ENCODE measurements around the gene SEC31B. TPM values are rescaled to one million over a fixed set of nuclear protein-coding genes. Genes with fewer than 3 reads are reported as not detected.

The SEC31B gene
- total RNA-seq, 2 donors from 2014 or later = 9.0 to 13.6 TPM

DNA sequence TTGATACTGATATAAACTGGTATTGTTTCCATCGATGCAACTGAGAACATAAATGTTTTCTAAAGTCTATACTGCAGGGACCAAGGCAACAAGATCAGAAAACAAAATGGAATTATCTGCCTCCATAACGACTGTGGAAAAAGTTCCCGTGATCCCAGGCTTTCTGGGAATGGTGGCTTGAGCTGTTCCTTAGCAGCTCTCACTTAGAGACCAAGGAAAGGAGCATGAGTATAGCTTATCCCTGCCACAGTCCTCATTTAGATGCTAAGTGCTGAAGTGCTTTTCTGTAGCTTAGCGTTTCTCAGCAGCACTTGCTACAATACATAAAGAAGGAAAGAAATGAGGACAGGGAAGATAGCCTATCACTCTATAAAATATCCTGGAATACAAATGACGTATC lies 51.3 kb downstream of the SEC31B start:
- Histone ChIP-seq H3K9me3 (ENCODE audit: control insufficient read depth, low read length) (no peaks in the 10 kb centered on the region), H3K27ac (ENCODE audit: low read depth, low read length) (no peak overlapping the region), H3K9ac (ENCODE audit: extremely low read depth, low read length, poor library complexity, severe bottlenecking) (no peak overlapping the region), H3K4me1 (ENCODE audit: control insufficient read depth, insufficient read depth, low read length) (no peaks in the 10 kb centered on the region), H3K27me3 (ENCODE audit: control insufficient read depth, insufficient read depth, low read length, poor library complexity, severe bottlenecking) (peaks cover 91% of the 10 kb centered on the region), H3K4me3 (ENCODE audit: low read length) (no peak overlapping the region), H3K36me3 (ENCODE audit: control insufficient read depth, insufficient read depth, low read length) (no peaks in the 10 kb centered on the region)
- no peaks in the 10 kb centered on the region for H3K36me3 Mint-ChIP-seq (ENCODE audit: low read depth)
- 55 to 62% methylated on average over 5 of the region's 5 CpGs for WGBS, 2 experiments (ENCODE audit: insufficient coverage in 1 of 2, insufficient read length in 1 of 2)
- H3K4me3 Mint-ChIP-seq = no peak overlapping the region
- H3K9me3 Mint-ChIP-seq = no peaks in the 10 kb centered on the region
- TF ChIP-seq, protein P1, sequence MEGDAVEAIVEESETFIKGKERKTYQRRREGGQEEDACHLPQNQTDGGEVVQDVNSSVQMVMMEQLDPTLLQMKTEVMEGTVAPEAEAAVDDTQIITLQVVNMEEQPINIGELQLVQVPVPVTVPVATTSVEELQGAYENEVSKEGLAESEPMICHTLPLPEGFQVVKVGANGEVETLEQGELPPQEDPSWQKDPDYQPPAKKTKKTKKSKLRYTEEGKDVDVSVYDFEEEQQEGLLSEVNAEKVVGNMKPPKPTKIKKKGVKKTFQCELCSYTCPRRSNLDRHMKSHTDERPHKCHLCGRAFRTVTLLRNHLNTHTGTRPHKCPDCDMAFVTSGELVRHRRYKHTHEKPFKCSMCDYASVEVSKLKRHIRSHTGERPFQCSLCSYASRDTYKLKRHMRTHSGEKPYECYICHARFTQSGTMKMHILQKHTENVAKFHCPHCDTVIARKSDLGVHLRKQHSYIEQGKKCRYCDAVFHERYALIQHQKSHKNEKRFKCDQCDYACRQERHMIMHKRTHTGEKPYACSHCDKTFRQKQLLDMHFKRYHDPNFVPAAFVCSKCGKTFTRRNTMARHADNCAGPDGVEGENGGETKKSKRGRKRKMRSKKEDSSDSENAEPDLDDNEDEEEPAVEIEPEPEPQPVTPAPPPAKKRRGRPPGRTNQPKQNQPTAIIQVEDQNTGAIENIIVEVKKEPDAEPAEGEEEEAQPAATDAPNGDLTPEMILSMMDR (conservative IDR thresholded peaks at IDR 0.05) = no peak
- no peak for DNase-seq
- peaks cover 87% of the 10 kb centered on the region for H3K27me3 Mint-ChIP-seq (ENCODE audit: insufficient read depth)
- H3K27ac Mint-ChIP-seq = no peak overlapping the region
- H3K4me1 Mint-ChIP-seq = no peaks in the 10 kb centered on the region

DNA sequence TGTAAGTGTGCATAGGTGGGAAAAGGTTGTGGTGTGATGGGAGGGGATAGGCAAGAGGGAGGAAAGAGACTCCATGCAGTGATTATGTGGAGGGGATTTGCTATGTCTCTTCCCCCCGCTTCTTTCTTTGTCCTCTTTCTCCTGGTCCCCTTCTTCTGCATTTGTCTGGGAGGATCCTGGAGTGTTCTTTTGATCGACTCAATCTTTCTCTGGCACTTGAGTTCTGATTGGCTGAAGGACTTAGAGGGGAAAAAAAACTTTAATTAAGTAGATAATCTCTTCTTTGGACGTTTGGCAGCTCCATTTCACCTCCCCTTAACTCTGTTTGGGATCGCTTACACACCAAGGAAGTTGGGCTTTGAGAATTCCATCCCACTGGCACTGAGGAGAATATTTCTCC lies 57.0 kb downstream of the SEC31B start, which contains the start of gene WNT8B:
WNT8B (plus strand) TSS at position 301 of the 400 bp plus-strand sequence. CDS start 160 bp downstream, outside the sequence.
- no peaks in the 10 kb centered on the region for H3K4me1 ChIP-seq (ENCODE audit: control insufficient read depth, insufficient read depth, low read length)
- H3K36me3 ChIP-seq (ENCODE audit: control insufficient read depth, insufficient read depth, low read length) = no peaks in the 10 kb centered on the region
- no peak within 1 kb of the TSS for H3K27ac ChIP-seq (ENCODE audit: low read depth, low read length)
- Mint-ChIP-seq H3K9me3 (peaks cover 3% of the 10 kb centered on the region), H3K4me3 (no peak within 1 kb of the TSS), H3K27me3 (ENCODE audit: insufficient read depth) (peaks cover 74% of the 10 kb centered on the region), H3K4me1 (no peaks in the 10 kb centered on the region), H3K27ac (no peak within 1 kb of the TSS), H3K36me3 (ENCODE audit: low read depth) (no peaks in the 10 kb centered on the region)
- TF ChIP-seq, protein P1 (conservative IDR thresholded peaks at IDR 0.05) = no peak
- no peaks in the 10 kb centered on the region for H3K9me3 ChIP-seq (ENCODE audit: control insufficient read depth, low read length)
- no peak for DNase-seq
- H3K27me3 ChIP-seq (ENCODE audit: control insufficient read depth, insufficient read depth, low read length, poor library complexity, severe bottlenecking) = peaks cover 71% of the 10 kb centered on the region
- no peak within 1 kb of the TSS for H3K9ac ChIP-seq (ENCODE audit: extremely low read depth, low read length, poor library complexity, severe bottlenecking)
- 45 to 50% methylated on average over 2 to 3 of the region's 4 CpGs for WGBS, 2 experiments (ENCODE audit: insufficient coverage in 1 of 2, insufficient read length in 1 of 2)
- no peak within 1 kb of the TSS for H3K4me3 ChIP-seq (ENCODE audit: low read length)

DNA sequence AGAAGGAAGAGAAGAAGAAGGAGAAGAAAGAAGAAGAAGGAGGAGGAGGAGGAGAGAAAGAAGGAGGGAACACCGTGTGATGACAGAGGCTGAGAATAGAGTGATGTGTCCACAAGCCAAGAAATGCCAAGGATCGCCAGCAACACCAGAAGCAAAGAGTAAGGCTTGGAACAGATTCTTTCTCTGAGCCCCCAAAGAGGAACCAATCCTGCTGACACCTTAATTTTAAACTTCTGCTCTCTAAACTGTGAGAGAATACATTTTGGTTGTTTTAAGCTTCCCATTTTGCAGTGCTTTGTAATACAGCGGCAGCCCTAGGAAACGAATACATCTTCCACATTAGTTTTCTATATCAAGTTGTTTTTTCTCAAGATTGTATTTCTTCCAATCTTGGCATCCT lies 70.7 kb downstream of the SEC31B start:
- H3K4me1 Mint-ChIP-seq = no peaks in the 10 kb centered on the region
- H3K27me3 ChIP-seq (ENCODE audit: control insufficient read depth, insufficient read depth, low read length, poor library complexity, severe bottlenecking) = peaks cover 7% of the 10 kb centered on the region
- H3K27me3 Mint-ChIP-seq (ENCODE audit: insufficient read depth) = peaks cover 51% of the 10 kb centered on the region
- 91 to 100% methylated on average over 3 to 4 of the region's 4 CpGs for WGBS, 2 experiments (ENCODE audit: insufficient coverage in 1 of 2, insufficient read length in 1 of 2)
- no peak overlapping the region for H3K27ac ChIP-seq (ENCODE audit: low read depth, low read length)
- no peak overlapping the region for H3K4me3 ChIP-seq (ENCODE audit: low read length)
- H3K36me3 ChIP-seq (ENCODE audit: control insufficient read depth, insufficient read depth, low read length) = no peaks in the 10 kb centered on the region
- H3K36me3 Mint-ChIP-seq (ENCODE audit: low read depth) = no peaks in the 10 kb centered on the region
- DNase-seq = no peak
- peaks cover 7% of the 10 kb centered on the region for H3K9me3 Mint-ChIP-seq
- H3K9me3 ChIP-seq (ENCODE audit: control insufficient read depth, low read length) = no peaks in the 10 kb centered on the region
- no peak overlapping the region for H3K4me3 Mint-ChIP-seq
- TF ChIP-seq, protein P1 (conservative IDR thresholded peaks at IDR 0.05) = no peak
- no peak overlapping the region for H3K27ac Mint-ChIP-seq
- H3K4me1 ChIP-seq (ENCODE audit: control insufficient read depth, insufficient read depth, low read length) = no peaks in the 10 kb centered on the region
- H3K9ac ChIP-seq (ENCODE audit: extremely low read depth, low read length, poor library complexity, severe bottlenecking) = no peak overlapping the region
